AG20443 (cell line): ENCODE results near the gene TMSB10.
"Not testable (repeated sequence)": the region's sequence is repeated elsewhere in the genome, so short reads cannot be mapped to it uniquely, and the experiment has no call there.

ENCODE experiments used
- DNase-seq: peaks from one replicate; pipeline ENCODE4 v3.0.0; 2012; ENCODE audit warnings: low spot score, mixed read lengths

The TMSB10 gene

GRCh38 chr2:84904151-84904550 lies 1.3 kb upstream of the TMSB10 start:
- DNase-seq: no peak

- peak; percentile 54 for DNase-seq
These were observed 710 bp upstream of the TMSB10 start for GRCh38 chr2:84904717-84905174.

- DNase-seq: peak; percentile 21
These were observed 848 bp downstream of the TMSB10 start for GRCh38 chr2:84906108-84906899.

- DNase-seq: peak; percentile 73
These were observed 1.7 kb downstream of the TMSB10 start for GRCh38 chr2:84906900-84907714.

DNA sequence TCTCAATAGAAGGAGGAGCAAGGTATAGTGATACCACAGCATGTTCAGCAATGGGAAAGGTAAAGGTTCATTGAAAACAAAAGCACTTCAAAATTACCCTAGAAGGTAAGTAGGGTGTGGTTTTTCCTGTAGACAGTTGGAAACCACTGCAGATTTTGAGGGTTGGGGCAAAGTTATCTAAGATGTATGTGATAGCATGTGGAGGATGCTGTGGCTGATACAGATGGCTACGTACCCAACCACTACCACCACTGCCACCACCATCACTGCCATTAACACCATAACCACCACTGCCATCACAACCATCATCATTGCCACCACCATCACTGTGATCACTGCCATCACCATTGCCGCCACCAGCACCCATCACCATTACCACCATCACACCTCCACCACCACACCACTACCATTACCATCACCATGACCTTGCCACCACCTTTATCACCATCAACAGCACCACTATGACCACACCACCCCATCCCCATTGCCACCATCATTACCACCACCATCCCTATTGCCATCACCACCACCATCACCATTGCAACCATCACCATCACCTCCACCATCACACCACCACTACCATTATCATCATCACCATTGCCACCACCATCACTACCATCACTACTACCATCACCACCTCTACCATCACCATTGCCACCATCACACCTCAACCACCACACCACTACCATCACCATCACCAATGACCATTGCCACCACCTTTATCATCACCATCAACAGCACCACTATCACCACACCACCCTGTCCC lies 3.7 kb downstream of the TMSB10 start:
- DNase-seq: no peak

- no peak for DNase-seq
These were observed 5.8 kb downstream of the TMSB10 start for GRCh38 chr2:84911135-84911678.

- DNase-seq: no peak
These were observed 7.5 kb downstream of the TMSB10 start for GRCh38 chr2:84912984-84913383.

DNA sequence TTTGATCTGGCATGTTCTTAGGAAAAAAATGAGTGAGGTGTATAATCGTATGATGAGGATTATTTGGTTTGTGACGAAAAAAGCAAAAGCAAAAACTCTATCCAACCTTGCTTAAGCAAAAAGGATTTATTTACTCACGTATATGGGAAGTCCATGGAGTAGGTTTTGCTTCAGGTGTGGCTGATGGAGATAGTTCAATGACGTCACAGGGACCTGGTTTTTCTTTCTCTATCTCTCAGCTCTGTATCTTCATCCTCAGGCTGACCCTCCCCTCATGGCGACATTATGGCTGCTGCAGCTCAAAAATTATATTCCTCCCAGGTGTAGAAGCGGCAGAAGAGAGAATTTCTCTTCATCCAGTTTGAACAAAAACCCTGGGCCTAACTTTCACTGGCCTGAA lies 8.9 kb downstream of the TMSB10 start:
- no peak for DNase-seq

DNA sequence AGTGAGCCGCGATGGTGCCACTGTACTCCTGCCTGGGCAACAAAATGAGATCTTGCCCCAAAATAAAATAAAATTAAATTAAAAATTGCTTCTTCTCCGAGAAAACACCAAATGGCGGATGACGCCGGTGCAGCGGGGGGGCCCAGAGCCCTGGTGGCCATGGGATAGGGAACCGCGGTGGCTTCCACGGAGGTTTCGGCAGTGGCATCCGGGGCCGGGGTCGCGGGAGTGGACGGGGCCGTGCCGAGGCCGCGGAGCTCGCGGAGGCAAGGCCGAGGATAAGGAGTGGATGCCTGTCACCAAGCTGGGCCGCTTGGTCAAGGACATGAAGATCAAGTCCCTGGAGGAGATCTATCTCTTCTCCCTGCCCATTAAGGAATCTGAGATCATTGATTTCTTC lies 10.2 kb downstream of the TMSB10 start:
- DNase-seq: not testable (repeated sequence)

DNA sequence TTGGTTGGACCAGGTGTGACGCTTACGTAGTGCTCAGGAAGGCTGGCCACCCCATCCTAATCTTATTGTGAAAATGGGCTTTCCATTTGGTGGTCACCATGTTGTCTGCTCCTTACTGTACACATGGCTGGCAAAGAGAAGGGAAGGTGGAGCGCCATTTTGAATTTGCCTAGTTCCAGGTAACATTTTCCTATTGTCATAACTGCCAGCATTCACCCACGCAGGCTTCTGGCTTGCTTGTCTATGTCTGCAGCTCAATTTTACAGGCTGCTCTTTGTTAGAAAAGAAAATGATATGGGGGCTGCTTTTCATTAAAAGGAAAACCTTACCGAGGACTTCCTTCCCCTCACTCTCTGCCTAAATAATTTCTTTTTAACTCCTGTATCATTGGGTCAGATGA lies 12.4 kb downstream of the TMSB10 start:
- not testable (repeated sequence) for DNase-seq

GRCh38 chr2:84918430-84918829 lies 13.0 kb downstream of the TMSB10 start:
- DNase-seq: no peak

- peak; percentile 83 for DNase-seq
These were observed 14.6 kb downstream of the TMSB10 start for GRCh38 chr2:84919885-84920580.

GRCh38 chr2:84923009-84923408 lies 17.6 kb downstream of the TMSB10 start:
- no peak for DNase-seq

DNA sequence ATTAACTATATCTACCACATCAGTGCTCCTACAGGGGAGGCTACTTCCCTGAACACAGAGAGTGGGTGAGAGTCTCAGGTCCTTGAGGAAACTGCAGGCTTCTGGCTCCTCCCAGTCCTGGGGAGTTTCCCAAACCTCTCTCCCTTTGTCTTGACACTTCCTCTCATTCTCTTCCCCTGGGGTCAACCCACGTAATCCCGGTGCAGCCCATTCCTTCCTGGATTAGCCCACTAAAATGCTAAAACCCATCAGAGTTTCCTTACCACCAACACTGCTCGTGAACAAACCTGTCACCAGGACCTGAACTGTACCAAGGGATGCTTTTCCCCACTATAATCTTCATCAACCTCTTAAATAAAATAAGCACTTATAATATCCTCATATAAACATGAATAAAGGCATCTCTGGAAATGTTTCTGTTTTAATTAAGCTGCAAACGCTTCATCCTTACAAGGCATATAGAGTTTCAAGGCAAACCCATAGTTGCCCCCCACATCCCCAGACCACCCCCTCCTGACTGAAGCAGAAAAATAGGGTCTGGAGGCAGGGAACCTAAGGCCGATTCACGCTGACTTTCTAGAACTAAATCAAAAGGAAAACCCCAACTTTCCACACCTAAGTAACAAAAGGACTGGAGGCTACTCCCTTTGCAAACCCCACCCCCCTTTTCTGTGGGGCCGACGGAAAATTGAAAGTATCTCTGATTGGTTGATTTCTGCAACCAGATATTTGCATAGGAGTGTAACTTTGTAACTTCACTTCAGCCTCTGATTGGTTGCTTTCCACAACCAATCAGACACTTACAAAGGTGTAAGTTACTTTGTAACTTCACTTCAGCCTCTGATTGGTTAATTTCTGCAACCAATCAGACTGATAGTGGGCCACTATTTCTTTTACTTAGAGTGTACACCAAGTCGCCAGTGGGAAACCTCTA lies 19.0 kb downstream of the TMSB10 start:
- peak; percentile 32 for DNase-seq

DNA sequence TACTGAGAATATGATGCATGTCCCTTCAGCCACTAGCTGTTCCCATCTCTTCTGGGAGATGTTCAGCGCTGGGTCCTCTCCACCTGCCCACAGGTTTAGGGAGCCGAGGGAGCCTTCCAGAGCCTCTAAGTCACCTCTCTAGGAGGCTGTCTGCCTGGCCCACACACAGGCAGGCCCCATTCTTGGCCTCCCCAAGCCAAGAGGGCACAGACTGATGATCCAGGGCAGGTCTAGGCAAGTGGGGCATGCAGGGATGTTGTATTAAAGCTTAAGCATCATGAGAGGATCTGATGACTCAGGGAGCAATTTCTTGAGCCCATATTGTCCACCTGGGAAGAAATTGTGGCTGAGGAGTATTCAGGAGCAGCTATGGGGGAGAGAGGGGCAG lies 19.9 kb downstream of the TMSB10 start:
- DNase-seq: no peak

DNA sequence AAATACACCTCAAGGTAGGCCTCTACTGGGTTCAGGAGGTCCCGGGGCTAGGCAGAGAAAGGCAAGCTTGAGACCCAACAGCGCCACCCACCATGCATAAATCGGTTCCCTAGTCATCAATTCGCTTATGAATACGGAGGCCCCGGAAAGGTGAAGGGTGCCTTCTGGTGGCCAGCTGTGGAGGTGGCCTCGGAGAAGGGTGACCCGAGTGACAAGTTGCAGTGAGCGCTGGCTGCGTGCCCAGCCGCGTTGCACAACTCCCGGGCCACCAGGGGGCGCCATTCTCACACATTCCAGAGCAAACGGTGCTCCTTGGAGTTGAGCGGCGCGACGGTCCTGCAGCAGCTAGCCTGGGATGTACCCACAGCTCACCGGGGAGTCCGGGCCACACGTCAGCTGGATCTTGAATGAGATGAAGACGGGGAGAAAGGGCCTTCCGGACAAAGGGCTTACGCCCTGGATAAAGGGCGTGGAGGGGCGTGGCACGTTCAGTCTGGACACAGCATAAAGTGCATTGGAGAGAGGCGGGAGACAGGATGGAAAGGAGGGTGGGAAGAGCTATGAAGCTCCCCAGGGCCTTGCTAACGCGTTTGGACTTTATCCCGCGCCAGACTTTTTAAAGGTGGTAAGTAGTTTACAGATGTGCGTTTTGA lies 20.4 kb downstream of the TMSB10 start:
- DNase-seq: peak; percentile 78

DNA sequence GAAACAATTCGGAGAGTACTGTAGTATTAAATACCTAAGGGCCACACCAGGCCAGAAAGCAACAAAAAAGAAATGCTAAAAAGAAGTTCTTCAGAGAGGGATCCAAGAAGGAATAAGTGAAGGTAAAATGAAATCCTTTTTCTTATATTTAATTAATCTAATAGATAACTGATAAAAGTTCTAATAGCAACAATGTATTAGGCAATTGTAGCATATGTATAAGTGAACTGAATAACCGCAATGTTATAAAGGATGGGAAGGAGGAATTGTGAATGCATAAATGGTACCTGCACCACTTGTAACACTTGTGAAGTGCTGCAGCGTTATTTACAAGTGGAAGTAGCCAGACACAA lies 21.8 kb downstream of the TMSB10 start:
- no peak for DNase-seq

DNA sequence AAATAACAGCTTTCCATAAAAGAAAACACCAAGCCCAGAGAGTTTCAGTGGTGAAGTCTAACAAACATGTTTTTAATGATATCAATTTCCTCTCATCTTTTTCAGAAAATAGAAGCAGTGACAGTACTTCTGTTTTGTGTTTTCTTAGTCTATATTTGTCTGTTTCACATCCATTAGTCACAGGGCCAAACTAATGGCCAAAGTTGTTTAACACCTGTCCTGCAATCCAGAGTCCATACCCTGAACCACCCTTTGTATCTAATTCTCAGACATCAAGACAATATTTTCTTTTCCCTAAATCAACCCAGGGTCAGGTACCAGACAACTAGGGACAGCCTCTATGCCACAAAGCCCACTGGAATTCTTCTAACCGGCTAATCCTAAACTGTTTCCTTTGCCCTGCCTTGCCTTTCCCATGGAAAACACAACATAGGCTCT lies 25.9 kb downstream of the TMSB10 start:
- no peak for DNase-seq

- no peak for DNase-seq
These were observed 32.9 kb downstream of the TMSB10 start for GRCh38 chr2:84938194-84938879.
